K562 (cell line): Measurements from ENCODE around the gene PCDH9. TPM values are rescaled to one million over a fixed set of nuclear protein-coding genes. Genes with fewer than 3 reads are reported as not detected.

Experiments
- ATAC-seq: fragments of 200-7000 bp; cut with Tn5 transposase; 3 replicates; pipeline ENCODE4 v1.9.1; 2020; ENCODE audit warnings: moderate library complexity
- BruUV-seq: library from RNA; stranded (reverse); fragments of 400-500 nt; replicated peaks from 2 replicates; lab custom pipeline; 2021; lab: Mats Ljungman, UMichigan
- CTCF ChIA-PET: fragments of 300-600 bp; formaldehyde crosslinking; extraction: SDS; loops from one replicate; lab custom pipeline; 2021; ENCODE audit warnings: low intra/inter-chr PET ratio; lab: Yijun Ruan, JAX
- POLR2A ChIA-PET: fragments of 300-600, 350-650 bp; sonication (Branson Sonifier 250); formaldehyde crosslinking; extraction: SDS; loops from one replicate; lab custom pipeline; 2021; ENCODE audit warnings: antibody characterized with exemption, inconsistent platforms; lab: Yijun Ruan, JAX
- DNase-seq, 4 experiments: peaks; one replicate each; pipeline versions ENCODE4 v3.0.0 to v3.0.0-alpha.2; 2011 to 2018; ENCODE audit warnings: low spot score in 3 of 4, mixed read lengths in 3 of 4; ENCODE audit errors: extremely low read depth in 1 of 4
- FAIRE-seq: peaks from 2 replicates; lab custom pipeline; 2011; peaks lifted over from hg19 to GRCh38; lab: Jason Lieb, UNC
- H2AFZ ChIP-seq: 2 replicates; pipeline ENCODE4 v1.6.0; 2011; ENCODE audit warnings: low read depth, low read length, control low read depth, inconsistent platforms
- H3K27ac ChIP-seq: fragments of 200-600 bp; 3 replicates; pipeline ENCODE4 v1.8.0; 2011; ENCODE audit warnings: low read depth, mild to moderate bottlenecking, control low read depth, inconsistent platforms, low read length, moderate library complexity, mixed read lengths; ENCODE audit errors: extremely low read depth
- H3K27me3 ChIP-seq, 2 experiments: fragments of 300-600 bp in 1 of 2; 2 replicates in 1 of 2; 3 replicates in 1 of 2; pipeline versions ENCODE4 v1.6.0 to v1.8.0; 2011; ENCODE audit warnings: inconsistent platforms in 2 of 2, low read length in 2 of 2, mild to moderate bottlenecking in 1 of 2, mixed read lengths in 1 of 2, moderate library complexity in 1 of 2; ENCODE audit not compliant: control insufficient read depth in 2 of 2, insufficient read depth in 2 of 2
- H3K36me3 ChIP-seq: fragments of 300-600 bp; 3 replicates; pipeline ENCODE4 v1.8.0; 2011; ENCODE audit warnings: mild to moderate bottlenecking, low read length, inconsistent platforms; ENCODE audit not compliant: control insufficient read depth, insufficient read depth
- H3K4me1 ChIP-seq, 2 experiments: fragments of 200-600 bp in 1 of 2; replicated peaks in 1 of 2; 2 replicates in 1 of 2; 3 replicates in 1 of 2; pipeline versions ENCODE4 v1.5.1 to v1.8.0; 2011; ENCODE audit warnings: inconsistent platforms in 2 of 2, low read length in 2 of 2, mild to moderate bottlenecking in 1 of 2, mixed read lengths in 1 of 2, moderate library complexity in 1 of 2; ENCODE audit not compliant: control insufficient read depth in 2 of 2, insufficient read depth in 2 of 2
- H3K4me2 ChIP-seq: 2 replicates; pipeline ENCODE4 v1.6.1; 2011; ENCODE audit warnings: low read length, control low read depth, inconsistent platforms, mixed read lengths; ENCODE audit not compliant: insufficient read depth
- H3K4me3 ChIP-seq: fragments of 200-600 bp; sonication (generic), shearing (Covaris generic); 2 replicates; pipeline ENCODE4 v1.5.1; 2016; ENCODE audit warnings: control low read depth, inconsistent platforms
- H3K79me2 ChIP-seq: fragments of 200-600 bp; 3 replicates; pipeline ENCODE4 v1.8.0; 2011; ENCODE audit warnings: low read length, inconsistent platforms; ENCODE audit not compliant: control insufficient read depth, insufficient read depth
- H3K9ac ChIP-seq, 2 experiments: 2 replicates each; pipeline versions ENCODE4 v1.6.0 to v1.6.1; 2011; ENCODE audit warnings: low read depth in 2 of 2, low read length in 2 of 2, control low read depth in 1 of 2, inconsistent platforms in 1 of 2, mild to moderate bottlenecking in 1 of 2, mixed read lengths in 1 of 2; ENCODE audit not compliant: insufficient read depth in 1 of 2
- H3K9me1 ChIP-seq: one replicate; pipeline ENCODE4 v1.6.0; 2011; ENCODE audit warnings: inconsistent platforms, mild to moderate bottlenecking, low read length, moderate library complexity; ENCODE audit not compliant: control insufficient read depth, insufficient read depth
- H3K9me3 ChIP-seq: replicated peaks from 2 replicates; pipeline ENCODE4 v1.5.1; 2011; ENCODE audit warnings: low read depth, low read length, inconsistent platforms; ENCODE audit not compliant: control insufficient read depth, insufficient read depth
- H4K20me1 ChIP-seq: replicated peaks from 2 replicates; pipeline ENCODE4 v1.6.1; 2011; ENCODE audit warnings: low read length, inconsistent platforms, mixed read lengths; ENCODE audit not compliant: control insufficient read depth, insufficient read depth
- C11orf30 ChIP-seq: fragments of 450-650 bp; IDR thresholded peaks from 2 replicates; pipeline ENCODE4 v1.6.1; 2016; ENCODE audit warnings: low read depth, mild to moderate bottlenecking
- CCNT2 ChIP-seq: IDR thresholded peaks from 2 replicates; pipeline ENCODE4 v1.6.1; 2011; ENCODE audit warnings: borderline replicate concordance, low read depth, mild to moderate bottlenecking, moderate library complexity, mixed read lengths, low read length; ENCODE audit not compliant: insufficient read length; ENCODE audit errors: extremely low read depth
- FUS ChIP-seq: fragments of 200-400 bp; formaldehyde crosslinking; optimal IDR thresholded peaks from 2 replicates; pipeline ENCODE3; 2017; ENCODE audit warnings: low read depth, low read length
- POLR2AphosphoS5 ChIP-seq: IDR thresholded peaks from 2 replicates; pipeline ENCODE4 v1.6.1; 2011; ENCODE audit warnings: mild to moderate bottlenecking, low read depth, low read length, moderate library complexity; ENCODE audit not compliant: control insufficient read depth, insufficient read depth
- RFX5 ChIP-seq: IDR thresholded peaks from 2 replicates; pipeline ENCODE4 v1.6.1; 2011; ENCODE audit warnings: low read depth, mild to moderate bottlenecking, improper control_type of control experiment, low read length
- RFX7 ChIP-seq: fragments of 250-450 bp; sonication (Bioruptor Pico); IDR thresholded peaks from 2 replicates; pipeline ENCODE4 v1.5.1; 2021; ENCODE audit warnings: mild to moderate bottlenecking
- SP1 ChIP-seq: sonication (generic); formaldehyde crosslinking; IDR thresholded peaks from 2 replicates; pipeline ENCODE4 v1.8.1; 2022; ENCODE audit warnings: mild to moderate bottlenecking, missing genetic modification reagents
- TGIF2 ChIP-seq: sonication (generic); formaldehyde crosslinking; IDR thresholded peaks from 2 replicates; pipeline ENCODE4 v1.8.1; 2022; ENCODE audit warnings: mild to moderate bottlenecking, missing genetic modification reagents, moderate library complexity
- ZNF551 ChIP-seq: fragments of 250-450 bp; sonication (Bioruptor Pico); IDR thresholded peaks from 2 replicates; pipeline ENCODE4 v1.5.0; 2021; ENCODE audit warnings: mild to moderate bottlenecking, moderate library complexity
- WGBS: fragments of 100-300 bp; shearing (Covaris generic); methylation state at CpG from one replicate; pipeline ENCODE4 v1.1.6; 2016; ENCODE audit warnings: low coverage, mixed read lengths; ENCODE audit not compliant: insufficient coverage; ENCODE audit errors: missing lambda C conversion rate; 5-methylcytosine and 5-hydroxymethylcytosine counted together
- in situ Hi-C: fragments of 300-500 bp; cut with MboI; formaldehyde crosslinking; loops from 4 replicates; pipeline ENCODE4 v1.15.0; 2018; ENCODE audit warnings: inconsistent platforms, mixed read lengths
- intact Hi-C: fragments of 100-400 bp; cut with micrococcal nuclease; formaldehyde crosslinking; loops from 2 replicates; pipeline ENCODE4 v1.14.2; 2022
- polyA plus RNA-seq, 8 experiments: library from polyadenylated mRNA; depleted of rRNA in 4 of 8; stranded (reverse) in 5 of 8; unstranded in 3 of 8; fragments of >200 nt; fragmentation: Nextera tagmentation in 2 of 8; fragmentation: Illumina TruSeq in 1 of 8; extraction: Ambion mirVana in 2 of 8; extraction: Trizol in 1 of 8; gene quantifications; 2 replicates each; pipeline versions ENCODE4 v1.2.1 to v1.2.3, GENCODE V29; 2011 to 2014; ENCODE audit warnings: inconsistent platforms in 1 of 8, missing spikeins in 1 of 8
- total RNA-seq, 7 experiments: library from RNA; depleted of rRNA in 6 of 7; stranded (reverse); fragments of >200 nt in 6 of 7; fragmentation: Illumina TruSeq in 2 of 7; extraction: Trizol in 2 of 7; gene quantifications; 2 replicates each; pipeline versions ENCODE4 v1.2.1 to v1.2.3, GENCODE V29; 2011 to 2021; ENCODE audit warnings: low replicate concordance in 1 of 7
- TF ChIP-seq, protein P1 (sequence below): fragments of 250-450 bp; sonication (Bioruptor Pico); IDR thresholded peaks from 2 replicates; pipeline ENCODE4 v1.8.0; 2021; ENCODE audit warnings: moderate library complexity, mild to moderate bottlenecking, inconsistent platforms

Gene PCDH9
- total and polyA plus RNA-seq, 9 of the 15 experiments (the other 6 are each of a cell fraction or from before 2014, with no cell fraction given): 1.1 to 6.7 (median 4.9) TPM

DNA sequence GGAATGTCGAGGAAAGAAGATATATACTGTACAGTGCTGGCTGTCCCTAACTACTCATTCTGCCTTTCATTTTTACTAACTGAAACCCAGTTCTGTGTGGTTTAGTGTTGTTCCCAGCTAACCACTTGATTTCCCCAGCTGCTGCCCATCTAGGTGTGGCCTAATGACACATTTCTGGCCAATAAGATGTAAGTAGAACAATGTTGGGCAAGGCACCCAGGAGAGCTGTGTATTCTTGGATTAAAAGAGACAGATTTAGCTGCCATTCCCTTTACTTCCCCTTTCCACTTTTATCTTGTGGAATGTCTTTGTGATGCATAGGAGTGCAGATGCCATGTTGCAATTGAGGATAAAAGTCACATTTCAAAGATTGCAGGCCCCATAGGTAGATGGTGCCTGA is 28.3 kb upstream of the PCDH9 start:
- Histone ChIP-seq H3K9me1 (no peaks in the 10 kb centered on the region), H3K79me2 (no peaks in the 10 kb centered on the region), H3K4me3 (no peak overlapping the region), H3K36me3 (no peaks in the 10 kb centered on the region), H3K27me3 (no peaks in the 10 kb centered on the region), H4K20me1 (no peaks in the 10 kb centered on the region), H2AFZ (no peak overlapping the region), H3K9ac (no peak overlapping the region), H3K9me3 (no peaks in the 10 kb centered on the region), H3K4me2 (no peak overlapping the region)
- in situ Hi-C loops: no loop called here
- FAIRE-seq (no peak), DNase-seq (no peak)
- intact Hi-C loops: no loop called here
- BruUV-seq: no TSS peak
- POLR2A ChIA-PET: no interaction called here
- no peak for TF ChIP-seq CCNT2
- no peak for TF ChIP-seq POLR2AphosphoS5
- TF ChIP-seq FUS: no peak
- no peak for TF ChIP-seq C11orf30
- TF ChIP-seq, all 486 proteins: peak for 0
- Histone ChIP-seq H3K27ac (no peak overlapping the region), H3K4me1 (no peaks in the 10 kb centered on the region)
- WGBS: 0% methylated on average over 1 of the region's 1 CpG
- CTCF ChIA-PET: no interaction called here
- ATAC-seq: no peak

GRCh38 chr13:67238861-67239260 is 8.7 kb upstream of the PCDH9 start:
- Histone ChIP-seq H3K27ac (no peak overlapping the region), H3K9me1 (no peaks in the 10 kb centered on the region), H3K36me3 (no peaks in the 10 kb centered on the region), H3K27me3 (no peaks in the 10 kb centered on the region), H3K9ac (no peak overlapping the region), H3K4me1 (no peaks in the 10 kb centered on the region), H4K20me1 (no peaks in the 10 kb centered on the region), H3K4me3 (no peak overlapping the region), H2AFZ (no peak overlapping the region), H3K79me2 (no peaks in the 10 kb centered on the region), H3K9me3 (no peaks in the 10 kb centered on the region), H3K4me2 (no peak overlapping the region)
- ATAC-seq (no peak), DNase-seq (no peak), FAIRE-seq (no peak)
- in situ Hi-C loops: no loop called here
- CTCF ChIA-PET: no interaction called here
- intact Hi-C loops: loop anchor here (10.0 kb wide), 1 partner anchor 1314 kb away; no protein-coding TSS in a partner anchor
- no peak for TF ChIP-seq RFX7 (CRISPR knock-in tag)
- TF ChIP-seq, protein P1, sequence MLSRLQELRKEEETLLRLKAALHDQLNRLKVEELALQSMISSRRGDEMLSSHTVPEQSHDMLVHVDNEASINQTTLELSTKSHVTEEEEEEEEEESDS (CRISPR knock-in tag): no peak
- TF ChIP-seq RFX5: no peak
- no peak for TF ChIP-seq SP1
- no peak for TF ChIP-seq TGIF2
- no peak for TF ChIP-seq ZNF551 (CRISPR knock-in tag)
- TF ChIP-seq, all 486 proteins: peak for 0
- no TSS peak for BruUV-seq
- POLR2A ChIA-PET: no interaction called here
